Fibroblast of skin of left quadriceps (primary cell): ENCODE measurements around the gene SELENOO.
"Not testable (repeated sequence)": the region's sequence is repeated elsewhere in the genome, so short reads cannot be mapped to it uniquely, and the experiment has no call there.

Experiments
- DNase-seq, 2 experiments: peaks; one replicate each; pipeline ENCODE4 v3.0.0-alpha.2; 2013; ENCODE audit warnings: low read depth in 2 of 2

SELENOO gene

GRCh38 chr22:50200461-50201190 is at the start of gene SELENOO:
SELENOO (plus strand) TSS chr22:50201011; CDS start chr22:50201037, 26 bp downstream.
- DNase-seq: peak; percentile 71 to 72

- no peak for DNase-seq
Observed at GRCh38 chr22:50151571-50152537, 49.0 kb upstream of the SELENOO start.

GRCh38 chr22:50153056-50153755 is 47.6 kb upstream of the SELENOO start:
- DNase-seq: no peak

GRCh38 chr22:50153756-50154140 is 47.1 kb upstream of the SELENOO start:
- no peak for DNase-seq

GRCh38 chr22:50157709-50158375 is 43.0 kb upstream of the SELENOO start:
- DNase-seq: no peak

- no peak for DNase-seq
Observed at GRCh38 chr22:50160947-50161346, 39.9 kb upstream of the SELENOO start.

GRCh38 chr22:50161508-50162390 is 39.1 kb upstream of the SELENOO start:
- DNase-seq: no peak

- DNase-seq: no peak
Observed at GRCh38 chr22:50162391-50162956, 38.3 kb upstream of the SELENOO start.

- DNase-seq: no peak
Observed at GRCh38 chr22:50165436-50166123, 35.2 kb upstream of the SELENOO start.

- no peak for DNase-seq
Observed at GRCh38 chr22:50167689-50168489, 32.9 kb upstream of the SELENOO start.

GRCh38 chr22:50168490-50169180 is 32.2 kb upstream of the SELENOO start:
- DNase-seq: not testable (repeated sequence)

- DNase-seq: no peak
Observed at GRCh38 chr22:50169181-50169759, 31.5 kb upstream of the SELENOO start.

GRCh38 chr22:50169774-50170341 is 31.0 kb upstream of the SELENOO start:
- DNase-seq: no peak

- no peak for DNase-seq
Observed at GRCh38 chr22:50170453-50171318, 30.1 kb upstream of the SELENOO start, which contains the start of gene PANX2. PANX2 (plus strand) TSS chr22:50170731; CDS start chr22:50170731, 0 bp downstream.

- DNase-seq: no peak
Observed at GRCh38 chr22:50171319-50171964, 29.4 kb upstream of the SELENOO start.

GRCh38 chr22:50171965-50172421 is 28.8 kb upstream of the SELENOO start:
- DNase-seq: no peak
